ENCODE measurements around the gene RAB14. TPM values are rescaled to one million over a fixed set of nuclear protein-coding genes. Genes with fewer than 3 reads are reported as not detected.

Gene RAB14
- total RNA-seq, 1 donor from 2014 or later: 51.3 TPM

DNA sequence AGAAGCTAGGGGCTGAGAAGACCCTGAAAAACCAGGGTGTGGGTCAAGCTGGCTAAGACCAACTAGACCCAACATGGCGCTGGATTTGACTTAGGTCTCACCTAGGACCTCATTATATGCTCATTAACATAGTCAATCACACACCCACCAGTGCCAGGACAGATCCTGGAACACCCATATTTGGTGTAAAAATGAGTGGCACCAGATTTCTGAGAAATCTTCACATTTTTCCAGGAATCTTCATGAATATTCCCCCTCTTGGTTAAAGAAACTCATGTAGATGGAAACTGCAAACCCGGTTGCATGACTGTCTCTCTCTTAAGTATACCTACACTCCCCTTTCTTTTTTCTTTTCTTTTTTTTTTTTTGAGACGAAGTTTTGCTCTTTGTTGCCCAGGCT is 17.9 kb upstream of the RAB14 start:
- intact Hi-C loops (cut with micrococcal nuclease): loop anchor here (10.0 kb wide), 1 partner anchor 95 kb away; no protein-coding TSS in a partner anchor
- Histone ChIP-seq H3K36me3 (no peaks in the 10 kb centered on the region), H3K27ac (replicated peaks) (no peak overlapping the region), H3K4me3 (no peak overlapping the region), H3K4me1 (no peaks in the 10 kb centered on the region), H3K9me3 (replicated peaks) (no peaks in the 10 kb centered on the region), H3K27me3 (ENCODE audit: low read depth) (no peaks in the 10 kb centered on the region)
- DNase-seq: no peak
- TF ChIP-seq, protein P1, sequence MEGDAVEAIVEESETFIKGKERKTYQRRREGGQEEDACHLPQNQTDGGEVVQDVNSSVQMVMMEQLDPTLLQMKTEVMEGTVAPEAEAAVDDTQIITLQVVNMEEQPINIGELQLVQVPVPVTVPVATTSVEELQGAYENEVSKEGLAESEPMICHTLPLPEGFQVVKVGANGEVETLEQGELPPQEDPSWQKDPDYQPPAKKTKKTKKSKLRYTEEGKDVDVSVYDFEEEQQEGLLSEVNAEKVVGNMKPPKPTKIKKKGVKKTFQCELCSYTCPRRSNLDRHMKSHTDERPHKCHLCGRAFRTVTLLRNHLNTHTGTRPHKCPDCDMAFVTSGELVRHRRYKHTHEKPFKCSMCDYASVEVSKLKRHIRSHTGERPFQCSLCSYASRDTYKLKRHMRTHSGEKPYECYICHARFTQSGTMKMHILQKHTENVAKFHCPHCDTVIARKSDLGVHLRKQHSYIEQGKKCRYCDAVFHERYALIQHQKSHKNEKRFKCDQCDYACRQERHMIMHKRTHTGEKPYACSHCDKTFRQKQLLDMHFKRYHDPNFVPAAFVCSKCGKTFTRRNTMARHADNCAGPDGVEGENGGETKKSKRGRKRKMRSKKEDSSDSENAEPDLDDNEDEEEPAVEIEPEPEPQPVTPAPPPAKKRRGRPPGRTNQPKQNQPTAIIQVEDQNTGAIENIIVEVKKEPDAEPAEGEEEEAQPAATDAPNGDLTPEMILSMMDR (IDR thresholded peaks at IDR 0.05; ENCODE audit: borderline replicate concordance): no peak

DNA sequence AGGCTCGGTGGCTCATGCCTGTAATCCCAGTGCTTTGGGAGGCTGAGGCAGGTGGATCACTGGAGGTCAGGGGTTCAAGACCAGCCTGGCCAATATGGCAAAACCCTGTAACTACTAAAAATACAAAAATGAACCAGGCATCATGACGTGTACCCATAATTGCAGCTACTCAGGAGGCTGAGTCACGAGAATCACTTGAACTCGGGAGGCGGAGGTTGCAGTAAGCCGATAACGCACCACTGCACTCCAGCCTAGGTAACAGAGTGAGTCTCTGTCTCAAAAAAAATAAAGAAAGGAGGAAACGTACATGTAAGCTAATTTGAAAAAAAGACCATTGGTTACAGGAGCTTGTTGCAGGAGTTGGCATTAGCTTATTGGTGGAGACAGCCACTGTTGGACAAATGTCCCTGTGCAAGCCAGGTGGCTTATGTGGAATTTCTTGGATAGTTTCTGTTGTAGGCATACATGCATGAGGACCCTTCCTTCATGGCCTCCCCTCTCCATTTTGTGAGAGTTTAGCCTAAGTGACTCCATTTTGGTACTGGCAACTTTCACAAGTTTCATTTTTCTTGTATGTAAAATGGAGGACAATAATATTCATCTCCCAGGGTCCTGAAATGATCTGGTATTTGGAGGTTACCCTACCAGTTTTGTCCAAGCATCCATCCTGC is 16.8 kb upstream of the RAB14 start:
- H3K4me3 ChIP-seq: no peak overlapping the region
- peaks cover 1% of the 10 kb centered on the region for H3K4me1 ChIP-seq
- intact Hi-C loops (cut with micrococcal nuclease): loop anchor here (10.0 kb wide), 1 partner anchor 96 kb away; no protein-coding TSS in a partner anchor
- DNase-seq: no peak
- no peaks in the 10 kb centered on the region for H3K36me3 ChIP-seq
- H3K27me3 ChIP-seq (ENCODE audit: low read depth): no peaks in the 10 kb centered on the region
- TF ChIP-seq, protein P1 (IDR thresholded peaks at IDR 0.05; ENCODE audit: borderline replicate concordance): no peak
- no peaks in the 10 kb centered on the region for H3K9me3 ChIP-seq (replicated peaks)
- no peak overlapping the region for H3K27ac ChIP-seq (replicated peaks)

DNA sequence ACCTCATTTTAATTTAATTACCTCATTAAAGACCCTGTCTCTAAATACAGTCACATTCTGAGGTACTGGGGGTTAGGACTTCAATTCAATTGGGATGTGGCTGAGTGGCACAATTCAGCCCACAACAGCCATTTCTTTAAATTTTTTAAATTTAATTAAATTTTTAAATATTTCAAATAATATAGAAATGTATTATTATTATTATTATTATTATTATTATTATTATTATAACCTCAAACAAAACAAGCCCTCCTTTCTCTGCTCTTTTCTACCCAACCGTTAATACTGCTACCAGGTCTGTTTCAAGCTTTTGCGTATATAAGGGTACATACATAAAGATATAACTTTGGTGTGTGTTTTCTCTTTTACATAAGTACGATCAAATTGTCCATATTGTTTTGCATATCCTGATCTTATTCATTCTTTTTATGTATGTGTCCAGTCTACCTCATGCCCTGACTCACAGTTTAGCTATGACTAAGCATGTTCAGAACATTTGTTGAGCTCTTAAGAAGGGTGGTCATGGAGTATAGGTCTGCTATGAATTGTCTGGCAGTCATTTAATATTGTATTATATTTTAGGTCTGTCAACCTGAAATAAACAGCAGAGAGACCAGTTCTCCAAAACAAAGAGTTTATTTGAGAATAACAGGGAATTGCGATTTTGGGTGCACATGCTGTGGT is 16.1 kb upstream of the RAB14 start:
- Histone ChIP-seq H3K4me3 (no peak overlapping the region), H3K27me3 (ENCODE audit: low read depth) (no peaks in the 10 kb centered on the region), H3K9me3 (replicated peaks) (no peaks in the 10 kb centered on the region), H3K27ac (replicated peaks) (no peak overlapping the region), H3K4me1 (peaks cover 9% of the 10 kb centered on the region), H3K36me3 (no peaks in the 10 kb centered on the region)
- intact Hi-C loops (cut with micrococcal nuclease): loop anchor here (10.0 kb wide), 1 partner anchor 97 kb away; no protein-coding TSS in a partner anchor
- TF ChIP-seq, protein P1 (IDR thresholded peaks at IDR 0.05; ENCODE audit: borderline replicate concordance): no peak
- DNase-seq: no peak

DNA sequence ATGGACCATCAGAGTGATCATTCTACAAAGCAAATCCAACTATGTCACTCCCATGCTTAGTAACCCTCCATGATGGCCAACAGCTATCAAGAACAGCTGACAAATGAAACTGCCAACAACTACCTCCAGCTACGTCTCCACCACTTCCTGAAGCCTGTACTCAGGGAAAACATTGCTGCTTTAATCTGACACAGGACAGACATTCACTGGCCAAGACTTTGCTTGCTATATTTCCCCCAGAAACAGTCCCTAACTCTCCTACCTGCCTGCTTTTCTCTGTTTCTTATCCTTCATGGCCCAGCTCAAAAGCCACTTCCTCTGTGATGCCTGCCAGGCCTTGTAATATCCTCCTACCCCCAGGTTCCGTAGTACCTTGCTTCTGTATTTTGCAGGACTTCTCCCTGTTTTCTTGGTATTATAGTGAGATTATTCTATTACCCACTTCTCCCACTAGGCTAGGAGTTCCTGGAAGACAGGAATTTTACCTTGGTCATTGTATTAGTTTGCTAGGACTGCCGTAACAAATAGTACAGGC is 14.7 kb upstream of the RAB14 start:
- TF ChIP-seq, protein P1 (IDR thresholded peaks at IDR 0.05; ENCODE audit: borderline replicate concordance): no peak
- peaks cover 10% of the 10 kb centered on the region for H3K4me1 ChIP-seq
- H3K4me3 ChIP-seq: no peak overlapping the region
- no peaks in the 10 kb centered on the region for H3K36me3 ChIP-seq
- H3K27ac ChIP-seq (replicated peaks): no peak overlapping the region
- intact Hi-C loops (cut with micrococcal nuclease): loop anchor here (10.0 kb wide), 1 partner anchor 98 kb away; no protein-coding TSS in a partner anchor
- H3K27me3 ChIP-seq (ENCODE audit: low read depth): no peaks in the 10 kb centered on the region
- no peak for DNase-seq
- H3K9me3 ChIP-seq (replicated peaks): no peaks in the 10 kb centered on the region

DNA sequence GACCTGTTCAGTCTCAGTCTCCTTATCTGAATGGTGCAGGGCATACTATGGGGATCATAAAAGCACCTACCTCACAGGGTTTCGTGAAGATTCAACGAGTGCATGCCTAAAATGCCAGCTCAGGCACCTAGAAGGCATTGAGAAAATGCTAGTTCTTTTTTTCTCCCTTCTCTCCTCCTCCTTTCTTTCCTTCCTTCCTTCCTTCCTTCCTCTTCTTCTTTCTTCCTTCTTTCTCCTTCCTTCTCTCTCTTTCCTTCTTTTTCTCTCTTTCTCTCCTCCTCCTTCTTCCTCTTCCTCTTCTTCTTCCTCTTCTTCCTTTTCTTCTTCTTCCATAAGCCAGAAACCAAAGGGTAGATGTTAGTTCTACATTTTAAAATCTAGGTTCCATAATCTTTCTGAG is 12.3 kb upstream of the RAB14 start:
- Histone ChIP-seq H3K4me3 (no peak overlapping the region), H3K9me3 (replicated peaks) (no peaks in the 10 kb centered on the region), H3K4me1 (peaks cover 10% of the 10 kb centered on the region), H3K27ac (replicated peaks) (no peak overlapping the region), H3K27me3 (ENCODE audit: low read depth) (no peaks in the 10 kb centered on the region), H3K36me3 (no peaks in the 10 kb centered on the region)
- TF ChIP-seq, protein P1 (IDR thresholded peaks at IDR 0.05; ENCODE audit: borderline replicate concordance): no peak
- intact Hi-C loops (cut with micrococcal nuclease): loop anchor here (10.0 kb wide), 1 partner anchor 101 kb away; no protein-coding TSS in a partner anchor
- DNase-seq: no peak

All from left ventricle myocardium inferior (tissue), 1 donor.